Measurements from ENCODE around the gene NINJ2. TPM values are rescaled to one million over a fixed set of nuclear protein-coding genes. Genes with fewer than 3 reads are reported as not detected.

Gene NINJ2
- total and polyA plus RNA-seq, 7 donors = 2.0 to 12.3 (median 7.2) TPM

DNA sequence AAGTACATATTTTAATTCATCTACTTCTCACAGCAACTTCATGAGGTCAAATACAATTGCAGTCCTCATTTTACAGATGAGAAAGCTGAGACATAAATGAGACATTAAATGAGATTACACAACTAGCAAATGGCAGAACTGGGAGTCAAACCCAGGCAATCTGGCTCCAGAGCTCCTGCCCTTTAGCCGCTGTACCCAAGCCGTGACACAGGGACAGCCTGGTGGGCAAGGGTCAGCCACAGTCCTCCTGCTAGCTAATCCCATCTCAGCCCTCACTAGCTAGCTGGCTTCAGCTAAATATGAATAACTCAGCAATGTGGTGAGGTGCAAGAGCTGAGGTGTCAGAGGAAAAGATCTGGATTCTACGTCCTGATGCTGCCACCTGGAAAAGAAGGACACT lies 54.8 kb downstream of the NINJ2 start:
- H3K4me1 ChIP-seq = peaks cover 0 to 5% (median 0%) of the 10 kb centered on the region in 4 donors
- no peak for DNase-seq
- no peak for TF ChIP-seq EP300 (IDR thresholded peaks at IDR 0.05)
- TF ChIP-seq POLR2A (IDR thresholded peaks at IDR 0.05) = no peak
- TF ChIP-seq, protein P1, sequence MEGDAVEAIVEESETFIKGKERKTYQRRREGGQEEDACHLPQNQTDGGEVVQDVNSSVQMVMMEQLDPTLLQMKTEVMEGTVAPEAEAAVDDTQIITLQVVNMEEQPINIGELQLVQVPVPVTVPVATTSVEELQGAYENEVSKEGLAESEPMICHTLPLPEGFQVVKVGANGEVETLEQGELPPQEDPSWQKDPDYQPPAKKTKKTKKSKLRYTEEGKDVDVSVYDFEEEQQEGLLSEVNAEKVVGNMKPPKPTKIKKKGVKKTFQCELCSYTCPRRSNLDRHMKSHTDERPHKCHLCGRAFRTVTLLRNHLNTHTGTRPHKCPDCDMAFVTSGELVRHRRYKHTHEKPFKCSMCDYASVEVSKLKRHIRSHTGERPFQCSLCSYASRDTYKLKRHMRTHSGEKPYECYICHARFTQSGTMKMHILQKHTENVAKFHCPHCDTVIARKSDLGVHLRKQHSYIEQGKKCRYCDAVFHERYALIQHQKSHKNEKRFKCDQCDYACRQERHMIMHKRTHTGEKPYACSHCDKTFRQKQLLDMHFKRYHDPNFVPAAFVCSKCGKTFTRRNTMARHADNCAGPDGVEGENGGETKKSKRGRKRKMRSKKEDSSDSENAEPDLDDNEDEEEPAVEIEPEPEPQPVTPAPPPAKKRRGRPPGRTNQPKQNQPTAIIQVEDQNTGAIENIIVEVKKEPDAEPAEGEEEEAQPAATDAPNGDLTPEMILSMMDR (IDR thresholded peaks at IDR 0.05) = no peak
- no peak for TF ChIP-seq POLR2AphosphoS5 (IDR thresholded peaks at IDR 0.05)
- peak overlapping the region in 1 of 4 donors; percentile 54 for H3K27ac ChIP-seq
- whole genome bisulfite sequencing, 2 donors = 96 to 100% methylated on average over 3 of the region's 3 CpGs
- intact Hi-C loops (cut with DNase I) = no loop called here
- H3K27me3 ChIP-seq = no peaks in the 10 kb centered on the region
- H3K36me3 ChIP-seq = no peaks in the 10 kb centered on the region
- no peaks in the 10 kb centered on the region for H3K9me3 ChIP-seq
- no peak overlapping the region for H3K4me3 ChIP-seq

DNA sequence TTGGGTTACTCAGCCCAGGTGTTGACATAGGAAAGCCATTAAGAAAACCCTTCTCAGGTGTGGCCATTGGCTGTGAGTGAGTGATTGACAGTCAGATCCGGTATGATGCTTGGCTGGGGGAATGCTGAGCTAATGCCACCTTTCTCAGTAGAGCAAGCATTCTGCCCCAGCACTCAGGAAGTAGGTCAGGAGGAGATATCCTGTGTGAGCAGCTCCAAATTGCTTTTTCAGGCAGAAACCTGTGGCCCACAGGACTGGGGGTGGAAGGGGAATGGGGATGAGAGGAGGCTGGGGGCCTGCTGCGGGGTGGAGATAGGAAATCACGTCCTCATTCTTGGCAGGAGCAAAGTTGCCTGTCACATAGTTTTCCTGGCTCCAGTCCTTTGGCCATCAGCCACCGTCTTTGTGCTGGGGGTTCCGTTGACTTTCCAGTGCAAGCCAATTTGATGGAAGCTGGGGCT lies 55.7 kb downstream of the NINJ2 start:
- no peak overlapping the region for H3K4me3 ChIP-seq
- TF ChIP-seq, protein P1 (IDR thresholded peaks at IDR 0.05) = no peak
- no peak for TF ChIP-seq EP300 (IDR thresholded peaks at IDR 0.05)
- DNase-seq = no peak
- no peaks in the 10 kb centered on the region for H3K27me3 ChIP-seq
- intact Hi-C loops (cut with DNase I) = no loop called here
- H3K27ac ChIP-seq = peak overlapping the region in 2 of 4 donors; percentile 21 to 54
- no peaks in the 10 kb centered on the region for H3K9me3 ChIP-seq
- 46 to 69% methylated on average over 5 of the region's 5 CpGs for WGBS, 2 donors
- no peaks in the 10 kb centered on the region for H3K36me3 ChIP-seq
- peaks cover 0 to 5% (median 0%) of the 10 kb centered on the region in 4 donors for H3K4me1 ChIP-seq

DNA sequence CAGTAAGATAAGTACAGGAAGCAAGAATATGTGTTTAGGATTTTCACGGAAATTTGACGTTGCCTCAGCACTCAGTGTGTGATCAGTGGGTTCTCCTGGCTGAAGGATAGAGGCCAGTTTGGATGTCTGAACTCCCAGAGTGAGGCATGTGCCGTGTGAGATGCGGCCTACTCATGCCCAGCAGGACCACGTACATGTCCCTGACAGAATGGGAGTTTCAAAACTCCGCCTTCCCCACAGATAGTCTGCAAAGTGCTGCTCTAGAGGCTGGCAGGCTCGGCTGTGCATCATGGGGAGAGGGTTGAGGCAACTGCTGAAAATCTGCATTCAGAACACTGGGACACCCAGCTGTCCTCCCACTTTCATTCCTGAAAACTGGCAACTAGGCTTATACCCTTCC lies 58.3 kb downstream of the NINJ2 start:
- Histone ChIP-seq H3K36me3 (no peaks in the 10 kb centered on the region), H3K4me3 (no peak overlapping the region), H3K27ac (no peak overlapping the region), H3K4me1 (peaks cover 0 to 5% (median 0%) of the 10 kb centered on the region in 4 donors), H3K9me3 (no peaks in the 10 kb centered on the region), H3K27me3 (no peaks in the 10 kb centered on the region)
- DNase-seq = no peak
- intact Hi-C loops (cut with DNase I) = no loop called here
- WGBS, 2 donors = 84 to 94% methylated on average over 7 of the region's 7 CpGs
- TF ChIP-seq, protein P1 (IDR thresholded peaks at IDR 0.05) = no peak
- no peak for TF ChIP-seq POLR2A (IDR thresholded peaks at IDR 0.05)
- no peak for TF ChIP-seq EP300 (IDR thresholded peaks at IDR 0.05)
- TF ChIP-seq POLR2AphosphoS5 (IDR thresholded peaks at IDR 0.05) = no peak

DNA sequence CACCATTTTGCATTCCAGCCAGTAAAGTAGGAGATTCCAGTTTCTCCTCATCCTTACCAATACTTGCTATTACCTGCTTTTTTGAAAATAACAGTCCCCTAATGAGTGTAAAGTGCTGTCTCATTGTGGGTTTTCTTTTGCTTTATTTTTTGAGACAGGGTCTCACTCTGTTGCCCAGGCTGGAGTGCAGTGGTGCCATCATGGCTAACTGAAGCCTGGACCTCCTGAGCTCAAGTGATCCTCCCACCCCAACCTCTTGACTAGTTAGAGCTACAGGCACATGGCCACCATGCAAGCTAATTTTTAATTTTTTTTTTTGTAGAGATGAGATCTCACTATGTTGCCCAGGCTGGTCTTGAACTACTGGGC lies 60.6 kb downstream of the NINJ2 start:
- no peak overlapping the region for H3K4me3 ChIP-seq
- no peak overlapping the region for H3K27ac ChIP-seq
- intact Hi-C loops (cut with DNase I) = no loop called here
- TF ChIP-seq EP300 (IDR thresholded peaks at IDR 0.05) = no peak
- TF ChIP-seq, protein P1 (IDR thresholded peaks at IDR 0.05) = no peak
- no peak for DNase-seq
- no peaks in the 10 kb centered on the region for H3K9me3 ChIP-seq
- no peaks in the 10 kb centered on the region for H3K36me3 ChIP-seq
- H3K4me1 ChIP-seq = peaks cover 0 to 4% (median 0%) of the 10 kb centered on the region in 4 donors
- no peaks in the 10 kb centered on the region for H3K27me3 ChIP-seq

DNA sequence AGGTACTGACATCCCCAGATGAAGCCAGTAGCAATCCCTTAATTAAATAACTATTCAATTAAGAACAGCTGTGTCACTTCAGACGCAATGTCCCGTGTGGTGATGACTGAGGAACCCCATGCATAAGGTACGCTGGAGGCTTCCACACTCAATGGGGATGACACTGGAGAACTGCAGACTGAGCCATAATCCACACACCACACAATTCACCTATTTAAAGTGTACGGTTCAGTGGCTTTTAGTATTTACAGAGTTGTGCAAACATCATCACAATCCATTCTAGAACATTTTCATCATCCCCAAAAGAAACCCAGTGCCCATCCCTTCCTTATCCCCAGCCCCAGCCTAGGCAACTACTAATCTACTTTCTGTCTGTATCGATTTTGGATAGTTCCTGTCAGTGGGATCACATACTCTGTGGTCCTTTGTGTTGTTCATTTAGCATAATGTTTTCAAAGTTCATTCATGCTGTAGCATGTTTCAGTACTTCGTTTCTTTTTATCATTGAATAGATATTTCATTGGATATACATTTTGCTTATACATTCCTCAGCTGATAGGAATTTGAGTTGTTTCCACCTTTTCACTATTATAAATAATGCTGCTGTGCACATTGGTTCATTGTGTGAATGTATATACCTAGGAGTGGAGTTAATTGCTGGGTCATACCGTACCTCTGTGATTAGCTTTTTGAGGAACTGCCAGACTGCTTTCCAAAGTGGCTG lies 61.1 kb downstream of the NINJ2 start:
- intact Hi-C loops (cut with DNase I) = no loop called here
- no peak overlapping the region for H3K27ac ChIP-seq
- H3K9me3 ChIP-seq = no peaks in the 10 kb centered on the region
- WGBS, 2 donors = 69 to 79% methylated on average over 7 of the region's 7 CpGs
- H3K36me3 ChIP-seq = no peaks in the 10 kb centered on the region
- no peaks in the 10 kb centered on the region for H3K4me1 ChIP-seq
- no peak for TF ChIP-seq EP300 (IDR thresholded peaks at IDR 0.05)
- TF ChIP-seq POLR2A (IDR thresholded peaks at IDR 0.05) = no peak
- peak; percentile 14 for DNase-seq
- no peaks in the 10 kb centered on the region for H3K27me3 ChIP-seq
- no peak overlapping the region for H3K4me3 ChIP-seq

Measured in sigmoid colon (tissue), 7 donors.